Activated T-cell treated with anti-CD3 and anti-CD28 coated beads for 48 hours (primary cell): Measurements from ENCODE around the gene GRID2.

Experiments used
- DNase-seq: peaks from one replicate; pipeline ENCODE4 v3.0.0-alpha.2; 2020; ENCODE audit warnings: low read depth

GRID2 gene

GRCh38 chr4:93748373-93749291, 1444.9 kb downstream of the GRID2 start:
- no peak for DNase-seq

- no peak for DNase-seq
Measured at GRCh38 chr4:93749292-93749761, 1445.6 kb downstream of the GRID2 start.

DNA sequence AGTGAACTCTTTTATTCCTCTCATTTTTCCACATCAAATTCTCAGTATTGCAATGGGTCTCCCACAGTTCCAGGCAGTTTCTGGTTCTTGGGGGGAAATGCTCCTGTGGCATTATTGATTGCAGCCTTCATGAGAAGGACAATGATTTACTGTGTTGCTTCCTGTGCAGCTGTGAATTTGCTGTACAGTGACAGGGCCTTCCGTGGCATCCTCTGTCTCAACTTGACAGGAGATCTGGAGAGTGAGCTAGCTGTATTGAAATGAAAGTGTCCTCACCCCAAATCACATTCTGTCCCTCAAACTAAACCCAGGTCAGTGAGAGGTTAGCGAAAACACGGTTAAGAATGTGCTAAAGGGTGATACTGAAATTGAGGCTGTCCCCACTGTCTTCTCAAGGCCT, 1447.6 kb downstream of the GRID2 start:
- no peak for DNase-seq

GRCh38 chr4:93756101-93756500, 1452.3 kb downstream of the GRID2 start:
- DNase-seq = no peak

DNA sequence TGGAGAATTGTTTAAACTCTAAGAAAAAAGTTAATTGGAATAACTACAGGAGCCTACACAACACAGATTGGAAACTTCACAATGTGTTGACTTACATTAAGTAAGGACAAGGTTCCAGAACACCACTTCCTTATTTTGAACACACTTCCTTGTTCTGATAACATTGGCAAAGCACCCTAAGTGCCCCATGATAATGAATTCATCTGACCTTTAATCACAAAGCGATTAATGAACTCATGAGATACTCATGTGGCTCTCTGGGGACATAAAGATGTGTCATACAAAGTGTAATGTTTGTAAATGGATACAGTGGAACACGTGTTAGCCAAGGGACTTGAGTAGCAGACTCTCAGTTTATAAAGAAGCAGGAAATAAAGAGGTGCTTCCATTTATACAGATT, 1455.7 kb downstream of the GRID2 start:
- DNase-seq = no peak

- no peak for DNase-seq
Measured at GRCh38 chr4:93760284-93760683, 1456.5 kb downstream of the GRID2 start.

DNA sequence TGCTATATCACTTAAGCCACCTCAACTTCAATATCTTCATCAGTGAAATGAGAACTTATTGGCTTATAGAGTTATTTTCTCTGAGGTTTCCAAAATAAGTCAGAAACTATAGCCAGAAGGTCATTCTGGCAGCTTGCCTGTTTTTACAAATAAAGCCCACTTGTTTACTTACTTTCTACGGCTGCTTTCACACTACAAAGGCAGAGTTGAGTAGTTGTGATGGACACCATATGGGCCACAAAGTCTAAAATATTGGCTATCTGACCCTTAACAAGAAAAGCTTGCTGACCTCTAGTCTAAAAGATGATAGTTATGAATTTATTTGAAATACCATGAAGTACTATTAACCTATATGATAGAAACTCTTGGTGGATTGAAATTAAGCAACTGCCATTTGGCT, 1457.5 kb downstream of the GRID2 start:
- DNase-seq = no peak

DNA sequence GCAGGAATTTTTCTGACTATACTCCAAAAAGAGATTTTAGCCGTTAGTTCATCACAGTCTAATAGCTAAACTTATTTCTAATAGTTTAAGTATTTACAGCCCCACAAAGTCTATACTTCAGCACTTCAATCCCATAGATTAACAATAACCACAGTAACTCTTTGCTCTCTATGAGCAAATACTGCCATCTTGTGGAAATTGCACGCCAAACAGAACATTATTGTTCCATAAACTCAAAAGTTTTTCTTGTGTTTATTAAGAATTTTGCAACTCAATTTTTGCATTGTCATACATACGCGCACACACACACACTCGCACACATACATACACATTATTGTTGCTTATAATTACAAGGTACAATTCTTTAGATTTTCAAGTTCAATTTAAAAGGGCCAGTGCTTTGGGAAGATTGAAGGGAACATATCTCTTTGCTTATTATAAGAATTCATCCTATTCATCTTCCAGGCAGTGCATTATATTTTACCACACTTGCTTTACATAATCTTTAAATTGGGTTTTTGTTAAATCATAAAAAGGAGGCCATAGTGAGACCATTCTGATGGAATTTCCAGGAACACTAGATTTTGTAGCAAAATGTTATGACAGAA, 1461.0 kb downstream of the GRID2 start:
- no peak for DNase-seq

GRCh38 chr4:93767917-93768316, 1464.2 kb downstream of the GRID2 start:
- no peak for DNase-seq

- DNase-seq = no peak
Measured at GRCh38 chr4:93770201-93770600, 1466.4 kb downstream of the GRID2 start.

DNA sequence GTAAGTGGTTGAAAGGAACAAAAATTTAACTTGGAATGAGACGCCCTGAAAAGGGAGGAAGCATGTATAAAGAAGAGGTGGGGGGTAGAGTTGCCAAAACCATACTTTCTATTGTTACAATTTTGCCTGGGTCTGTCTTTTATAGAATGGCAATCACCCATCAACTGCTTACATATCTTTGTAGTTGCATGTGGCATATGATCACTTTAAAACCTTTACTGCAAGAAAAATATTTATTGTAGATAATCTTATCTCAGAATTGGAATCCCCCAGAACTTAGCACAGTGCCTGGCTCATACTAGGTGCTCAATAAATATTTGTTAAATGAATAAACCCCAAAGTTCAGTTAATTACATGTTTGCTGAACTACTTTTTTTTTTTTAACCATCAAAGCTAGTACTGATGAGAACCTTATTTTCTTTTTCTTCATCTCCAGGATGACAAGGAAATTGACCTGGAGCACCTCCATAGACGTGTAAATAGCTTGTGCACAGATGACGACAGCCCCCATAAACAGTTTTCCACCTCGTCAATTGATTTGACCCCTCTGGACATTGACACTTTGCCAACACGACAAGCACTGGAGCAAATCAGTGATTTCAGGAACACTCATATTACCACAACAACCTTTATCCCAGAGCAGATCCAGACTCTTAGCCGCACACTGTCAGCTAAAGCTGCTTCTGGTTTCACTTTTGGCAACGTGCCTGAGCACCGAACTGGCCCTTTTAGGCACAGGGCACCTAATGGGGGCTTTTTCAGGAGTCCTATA, 1468.1 kb downstream of the GRID2 start:
- no peak for DNase-seq

- no peak for DNase-seq
Measured at GRCh38 chr4:93772858-93773257, 1469.1 kb downstream of the GRID2 start.

GRCh38 chr4:93775551-93775950, 1471.8 kb downstream of the GRID2 start:
- no peak for DNase-seq

- no peak for DNase-seq
Measured at GRCh38 chr4:93776386-93777080, 1472.8 kb downstream of the GRID2 start.

DNA sequence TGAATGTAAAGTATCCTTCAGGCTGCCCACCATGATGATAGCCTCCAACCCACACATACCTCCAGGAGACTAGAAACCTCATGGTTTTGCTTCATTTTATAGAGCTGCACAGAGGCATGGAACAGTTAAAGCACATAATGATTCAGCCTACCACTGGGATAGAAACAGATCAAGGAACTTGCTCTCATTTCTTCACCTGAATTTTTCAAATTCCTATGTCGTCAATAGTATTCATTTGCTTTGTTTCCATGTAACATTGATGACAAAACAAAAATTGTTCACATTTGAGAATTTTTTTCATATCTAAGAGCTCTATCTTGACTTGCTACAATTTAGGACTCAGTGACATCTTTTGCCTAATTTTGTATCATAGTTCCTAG, 1473.3 kb downstream of the GRID2 start:
- no peak for DNase-seq

DNA sequence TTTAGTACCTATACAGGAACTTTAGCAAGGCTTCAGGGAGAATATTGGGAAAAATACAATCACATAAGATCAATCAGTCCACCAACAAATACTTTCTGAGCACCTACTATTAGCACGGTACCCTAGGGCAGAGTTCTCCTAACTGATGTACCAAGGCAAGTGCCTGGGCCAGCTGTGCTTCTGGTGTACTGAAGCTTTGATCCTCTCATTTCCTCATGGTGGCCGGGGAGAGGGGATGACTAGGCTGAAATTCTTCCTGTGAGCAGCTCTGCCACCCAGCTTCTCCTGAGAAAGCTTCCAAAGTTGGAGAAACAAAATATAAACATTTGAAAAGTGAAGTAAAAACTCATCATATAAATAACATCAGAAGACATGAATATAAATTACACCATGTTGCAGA, 1475.5 kb downstream of the GRID2 start:
- no peak for DNase-seq

- no peak for DNase-seq
Measured at GRCh38 chr4:93780080-93780479, 1476.3 kb downstream of the GRID2 start.

DNA sequence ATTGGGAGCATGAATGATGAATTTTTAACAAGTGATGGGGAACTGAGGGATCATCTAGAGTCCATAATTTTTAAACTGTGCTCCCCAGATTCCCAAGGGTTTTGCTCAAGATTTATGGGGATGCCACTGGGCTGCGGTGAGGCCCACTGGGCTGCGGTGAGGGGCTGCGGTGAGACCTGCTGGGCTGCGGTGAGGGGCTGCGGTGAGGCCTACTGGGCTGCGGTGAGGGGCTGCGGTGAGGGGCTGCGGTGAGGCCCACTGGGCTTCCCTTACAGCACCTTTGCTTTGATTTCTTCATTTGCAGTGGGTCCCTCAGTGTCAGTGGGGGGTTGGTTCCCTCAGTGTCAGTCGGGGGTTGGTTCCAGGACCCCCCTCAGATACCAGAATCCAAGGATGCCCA, 1477.4 kb downstream of the GRID2 start:
- no peak for DNase-seq

DNA sequence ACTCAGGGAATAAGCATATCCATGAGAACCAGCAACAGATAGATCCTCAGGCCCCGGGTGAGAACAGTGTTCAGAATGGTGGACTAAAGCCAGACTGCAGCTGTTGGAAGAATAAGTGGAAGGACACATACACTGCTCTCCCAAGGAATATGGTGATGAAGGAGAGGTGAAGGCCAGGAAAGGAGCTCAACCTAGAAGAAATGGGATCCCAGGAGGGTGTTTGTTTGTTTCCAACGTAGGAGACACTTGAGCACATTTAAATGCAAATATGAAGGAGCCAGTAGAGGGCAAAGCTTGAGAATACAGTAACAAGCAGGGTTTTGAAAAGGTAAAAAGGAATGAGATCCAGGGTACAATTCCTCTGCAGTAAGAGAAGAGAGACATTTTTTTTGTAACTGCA, 1482.4 kb downstream of the GRID2 start:
- no peak for DNase-seq

DNA sequence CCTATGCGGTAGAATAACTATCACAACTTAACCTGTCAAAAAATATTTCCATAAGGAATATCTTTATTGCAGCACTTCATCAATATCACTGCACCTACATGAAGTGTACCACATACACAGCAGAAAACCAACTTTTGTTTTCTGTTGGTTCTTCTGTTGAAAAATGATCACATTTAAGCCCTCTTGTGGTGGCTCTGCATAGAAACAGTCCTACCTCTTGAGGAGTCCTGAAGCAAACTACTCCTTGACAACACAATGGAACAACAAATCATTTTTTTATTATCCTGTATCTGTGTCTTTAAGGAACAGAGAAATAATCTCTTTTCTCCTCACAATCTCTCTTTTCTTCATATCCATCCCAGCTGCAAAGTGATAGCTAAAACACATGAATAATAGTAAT, 1484.9 kb downstream of the GRID2 start:
- DNase-seq = no peak

DNA sequence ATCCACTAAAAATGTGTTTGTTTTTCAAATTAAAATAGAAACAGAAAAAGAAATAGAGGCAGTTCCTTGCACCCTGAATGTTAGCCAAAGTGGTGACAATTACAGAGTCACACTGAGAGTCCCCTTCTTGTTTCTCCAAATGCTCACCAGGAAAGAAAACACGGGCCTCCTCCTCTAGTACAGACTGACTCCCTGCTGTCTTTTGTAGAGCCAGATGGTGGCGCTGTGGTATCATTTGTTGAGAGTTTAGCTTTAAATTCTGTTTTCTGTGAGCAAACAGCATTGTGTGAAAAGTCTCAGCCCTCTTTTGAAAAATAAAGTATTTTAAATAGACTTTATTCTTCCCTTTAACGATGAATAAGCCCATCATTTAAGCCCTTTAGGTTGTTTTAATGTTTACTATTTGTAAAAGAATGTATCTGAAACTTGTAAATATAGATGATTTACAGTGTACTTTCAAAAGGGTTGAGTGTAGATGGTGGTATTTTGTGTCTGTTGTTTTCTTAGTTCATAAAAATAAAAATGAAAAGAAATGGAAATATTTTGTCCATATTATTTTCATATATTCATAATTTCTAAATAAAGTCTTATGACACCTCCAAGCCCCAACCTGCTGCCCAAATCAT, 1487.9 kb downstream of the GRID2 start:
- DNase-seq = peak; percentile 15

- no peak for DNase-seq
Measured at GRCh38 chr4:93802045-93802444, 1498.3 kb downstream of the GRID2 start.
